HepG2 (cell line): ENCODE measurements around the gene NEAT1. TPM values are rescaled to one million over a fixed set of nuclear protein-coding genes. Genes with fewer than 3 reads are reported as not detected.

Experiments
- ATAC-seq: fragments of 200-7000 bp; cut with Tn5 transposase; 3 replicates; pipeline ENCODE4 v1.9.1; 2020; ENCODE audit warnings: mild to moderate bottlenecking, moderate library complexity
- BruUV-seq: library from RNA; stranded (reverse); fragments of 400-500 nt; replicated peaks from 2 replicates; lab custom pipeline; 2021; lab: Mats Ljungman, UMichigan
- CTCF ChIA-PET: fragments of 300-600 bp; formaldehyde crosslinking; extraction: SDS; loops from one replicate; lab custom pipeline; 2021; ENCODE audit warnings: low total read pairs, inconsistent platforms, low intra/inter-chr PET ratio; lab: Yijun Ruan, JAX
- POLR2A ChIA-PET: fragments of 350-600 bp; sonication (Branson Sonifier 250); formaldehyde crosslinking; loops from one replicate; lab custom pipeline; 2020; ENCODE audit warnings: antibody characterized with exemption, inconsistent platforms; lab: Yijun Ruan, JAX
- DNase-seq: peaks from one replicate; pipeline ENCODE4 v3.0.0-alpha.2; 2015; ENCODE audit warnings: low spot score
- FAIRE-seq: peaks from 3 replicates; lab custom pipeline; 2011; peaks lifted over from hg19 to GRCh38; lab: Jason Lieb, UNC
- H2AFZ ChIP-seq: one replicate; pipeline ENCODE4 v1.6.1; 2011; ENCODE audit warnings: low read length, inconsistent platforms
- H3K27ac ChIP-seq: fragments of 300-600 bp; 3 replicates; pipeline ENCODE4 v1.8.0; 2011; ENCODE audit warnings: mixed run types, mild to moderate bottlenecking, mixed read lengths, low read length, inconsistent platforms; ENCODE audit not compliant: insufficient read depth; ENCODE audit errors: extremely low read length
- H3K27me3 ChIP-seq, 2 experiments: fragments of 200-600 bp in 1 of 2; 2 replicates in 1 of 2; 3 replicates in 1 of 2; pipeline versions ENCODE4 v1.6.0 to v1.8.0; 2011; ENCODE audit warnings: low read length in 2 of 2, mild to moderate bottlenecking in 2 of 2, moderate library complexity in 2 of 2, inconsistent platforms in 1 of 2; ENCODE audit not compliant: insufficient read depth in 2 of 2, control insufficient read depth in 1 of 2
- H3K36me3 ChIP-seq, 2 experiments: fragments of 200-600 bp in 1 of 2; replicated peaks in 1 of 2; 2 replicates in 1 of 2; 3 replicates in 1 of 2; pipeline versions ENCODE4 v1.5.1 to v1.8.0; 2011; ENCODE audit warnings: low read length in 2 of 2, inconsistent platforms in 1 of 2; ENCODE audit not compliant: insufficient read depth in 2 of 2, control insufficient read depth in 1 of 2
- H3K4me1 ChIP-seq: 2 replicates; pipeline ENCODE4 v1.5.1; 2012; ENCODE audit warnings: low read length, inconsistent platforms; ENCODE audit not compliant: insufficient read depth
- H3K4me2 ChIP-seq: 2 replicates; pipeline ENCODE4 v1.6.0; 2011; ENCODE audit warnings: low read depth, low read length, inconsistent platforms
- H3K4me3 ChIP-seq, 3 experiments: fragments of 200-600 bp in 1 of 3; sonication (generic), shearing (Covaris generic) in 1 of 3; replicated peaks in 1 of 3; 2 replicates each; pipeline ENCODE4 v1.5.1; 2011 to 2016; ENCODE audit warnings: low read length in 3 of 3, inconsistent platforms in 2 of 3, low read depth in 2 of 3, mild to moderate bottlenecking in 2 of 3, control low read depth in 1 of 3, mixed read lengths in 1 of 3; ENCODE audit not compliant: insufficient read depth in 1 of 3
- H3K79me2 ChIP-seq: one replicate; pipeline ENCODE4 v1.6.1; 2011; ENCODE audit warnings: low read length, inconsistent platforms; ENCODE audit not compliant: insufficient read depth
- H3K9ac ChIP-seq: 2 replicates; pipeline ENCODE4 v1.6.0; 2011; ENCODE audit warnings: mild to moderate bottlenecking, low read depth, low read length, inconsistent platforms; ENCODE audit not compliant: insufficient read depth
- H3K9me3 ChIP-seq: 2 replicates; pipeline ENCODE4 v1.5.1; 2012; ENCODE audit warnings: mild to moderate bottlenecking, low read length
- H4K20me1 ChIP-seq: 2 replicates; pipeline ENCODE4 v1.6.0; 2011; ENCODE audit warnings: inconsistent platforms, mild to moderate bottlenecking, low read length, moderate library complexity; ENCODE audit not compliant: insufficient read depth
- CHCHD3 ChIP-seq: sonication (generic); formaldehyde crosslinking; IDR thresholded peaks from 2 replicates; pipeline ENCODE4 v1.8.0; 2022; ENCODE audit warnings: mild to moderate bottlenecking, missing genetic modification reagents, moderate library complexity
- DNMT1 ChIP-seq: sonication (generic); formaldehyde crosslinking; IDR thresholded peaks from 2 replicates; pipeline ENCODE4 v1.5.1; 2020; ENCODE audit warnings: mild to moderate bottlenecking, missing genetic modification reagents
- HCFC1 ChIP-seq: fragments of 150-350 bp; IDR thresholded peaks from 2 replicates; pipeline ENCODE4 v1.6.1; 2014; ENCODE audit warnings: low read depth, low read length
- HMG20B ChIP-seq: conservative IDR thresholded peaks from 2 replicates; pipeline ENCODE4 v1.6.1; 2016; ENCODE audit warnings: missing genetic modification reagents, missing compliant biosample characterization
- JARID2 ChIP-seq: sonication (generic); formaldehyde crosslinking; IDR thresholded peaks from 2 replicates; pipeline ENCODE4 v1.8.1; 2023; ENCODE audit warnings: missing genetic modification reagents, inconsistent platforms; ENCODE audit not compliant: insufficient replicate concordance
- JDP2 ChIP-seq: sonication (generic); formaldehyde crosslinking; IDR thresholded peaks from 2 replicates; pipeline ENCODE4 v1.8.1; 2022; ENCODE audit warnings: missing genetic modification reagents, borderline replicate concordance
- MATR3 ChIP-seq: sonication (generic); formaldehyde crosslinking; IDR thresholded peaks from 2 replicates; pipeline ENCODE4 v1.4.0; 2020; ENCODE audit warnings: missing genetic modification reagents
- NFE2L1 ChIP-seq: sonication (generic); formaldehyde crosslinking; IDR thresholded peaks from 2 replicates; pipeline ENCODE4 v1.4.0; 2020; ENCODE audit warnings: missing genetic modification reagents, mild to moderate bottlenecking, borderline replicate concordance
- POLR2AphosphoS2 ChIP-seq: IDR thresholded peaks from 2 replicates; pipeline ENCODE4 v1.6.1; 2011; ENCODE audit warnings: low read depth, low read length, improper control_type of control experiment
- PPARG ChIP-seq: conservative IDR thresholded peaks from 2 replicates; pipeline ENCODE4 v1.6.1; 2016; ENCODE audit warnings: missing biosample characterization, missing genetic modification reagents
- SOX5 ChIP-seq: IDR thresholded peaks from 2 replicates; pipeline ENCODE4 v1.6.1; 2016; ENCODE audit warnings: borderline replicate concordance
- U2AF1 ChIP-seq: fragments of 200-400 bp; formaldehyde crosslinking; optimal IDR thresholded peaks from 2 replicates; pipeline ENCODE3; 2017; ENCODE audit warnings: mild to moderate bottlenecking, low read depth, low read length
- ZKSCAN8 ChIP-seq: IDR thresholded peaks from 2 replicates; pipeline ENCODE4 v1.6.1; 2016; ENCODE audit warnings: borderline replicate concordance, missing genetic modification reagents, missing compliant biosample characterization
- ZNF224 ChIP-seq: sonication (generic); formaldehyde crosslinking; IDR thresholded peaks from 2 replicates; pipeline ENCODE4 v1.5.0; 2020; ENCODE audit warnings: mild to moderate bottlenecking, missing genetic modification reagents
- ZNF781 ChIP-seq: sonication (generic); formaldehyde crosslinking; IDR thresholded peaks from 2 replicates; pipeline ENCODE4 v1.5.1; 2020; ENCODE audit warnings: borderline replicate concordance, mild to moderate bottlenecking, missing genetic modification reagents; ENCODE audit errors: not compliant biosample characterization
- ZNF839 ChIP-seq: sonication (generic); formaldehyde crosslinking; IDR thresholded peaks from 2 replicates; pipeline ENCODE4 v1.4.0; 2020; ENCODE audit warnings: missing genetic modification reagents, mild to moderate bottlenecking, borderline replicate concordance
- WGBS: methylation state at CpG from one replicate; pipeline ENCODE4 v1.1.6; 2017; ENCODE audit warnings: low lambda C conversion rate; 5-methylcytosine and 5-hydroxymethylcytosine counted together
- in situ Hi-C: cut with HindIII; loops from 2 replicates; pipeline ENCODE4 v1.10.0; 2017; ENCODE audit warnings: low pct_unique_long_range_greater_than_20kb; ENCODE audit not compliant: extremely low pct_ligation_motif_present
- intact Hi-C: fragments of 100-400 bp; cut with micrococcal nuclease; formaldehyde crosslinking; loops from one replicate; pipeline ENCODE4 v1.10.0; 2022; ENCODE audit not compliant: unreplicated experiment
- polyA plus RNA-seq, 8 experiments: library from polyadenylated mRNA; depleted of rRNA in 3 of 8; stranded (reverse) in 7 of 8; unstranded in 1 of 8; fragments of >200 nt; fragmentation: Illumina TruSeq in 4 of 8; extraction: Trizol in 4 of 8; gene quantifications; 2 replicates each; pipeline versions ENCODE4 v1.2.1 to v1.2.3, GENCODE V29; 2011 to 2016; ENCODE audit warnings: low read depth in 4 of 8, missing spikeins in 1 of 8, mixed read lengths in 1 of 8; ENCODE audit not compliant: insufficient read depth in 1 of 8
- total RNA-seq, 5 experiments: library from RNA; depleted of rRNA; stranded (reverse); fragments of >200 nt; fragmentation: Illumina TruSeq; extraction: Trizol; gene quantifications; 2 replicates each; pipeline ENCODE4 v1.2.3, GENCODE V29; 2016; ENCODE audit warnings: low read depth in 1 of 5
- TF ChIP-seq, protein P1 (sequence below): sonication (generic); formaldehyde crosslinking; IDR thresholded peaks from 2 replicates; pipeline ENCODE4 v1.4.0; 2020; ENCODE audit warnings: missing genetic modification reagents
- TF ChIP-seq, protein P2 (sequence below): sonication (generic); formaldehyde crosslinking; IDR thresholded peaks from 2 replicates; pipeline ENCODE4 v1.8.1; 2023; ENCODE audit warnings: missing genetic modification reagents, mild to moderate bottlenecking, borderline replicate concordance
- TF ChIP-seq, protein P3 (sequence below): sonication (generic); formaldehyde crosslinking; IDR thresholded peaks from 2 replicates; pipeline ENCODE4 v1.5.0; 2020; ENCODE audit warnings: missing genetic modification reagents
- TF ChIP-seq, protein P4 (sequence below): sonication (generic); formaldehyde crosslinking; IDR thresholded peaks from 2 replicates; pipeline ENCODE4 v1.8.0; 2022; ENCODE audit warnings: missing genetic modification reagents, low read depth, mild to moderate bottlenecking, borderline replicate concordance

The NEAT1 gene
- total and polyA plus RNA-seq, 2 of the 13 experiments (the other 11 are each of a cell fraction or from before 2014, with no cell fraction given): 20.5 to 41.2 TPM

DNA sequence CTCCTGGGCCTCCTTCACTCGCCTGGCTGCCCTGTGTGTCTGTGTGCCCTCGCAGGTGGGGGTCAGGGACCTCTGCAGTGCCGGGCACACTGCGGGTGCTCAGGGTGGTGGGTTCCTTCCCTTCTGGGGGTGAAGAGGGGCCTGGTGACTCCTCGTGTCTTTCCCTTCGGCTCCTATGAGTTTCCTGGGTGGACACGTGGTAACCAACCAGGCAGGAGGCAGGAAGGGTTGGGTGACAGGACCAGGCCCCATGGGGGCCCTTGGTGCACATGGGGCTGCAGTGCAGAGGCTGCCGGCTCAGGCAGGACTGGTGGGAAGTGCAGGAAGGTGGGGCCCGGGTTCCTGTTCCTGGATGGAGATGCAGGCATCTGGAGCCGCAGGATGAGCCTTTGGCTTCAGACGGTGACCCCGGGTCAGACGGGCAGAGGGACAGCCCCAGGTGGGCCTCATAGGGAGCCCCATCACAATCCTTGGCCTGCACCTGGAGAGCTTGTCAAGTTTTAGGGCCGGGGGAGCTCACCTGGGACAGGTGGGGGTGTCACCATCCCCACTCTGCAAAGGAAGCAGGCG, 26.6 kb upstream of the NEAT1 start:
- BruUV-seq: no TSS peak
- H3K27me3 ChIP-seq: no peaks in the 10 kb centered on the region
- no peak overlapping the region for H3K9ac ChIP-seq
- CTCF ChIA-PET: no interaction called here
- peaks cover 16 to 21% of the 10 kb centered on the region in 2 experiments; a peak in 3 of 5 replicates for H3K36me3 ChIP-seq
- no peaks in the 10 kb centered on the region for H3K9me3 ChIP-seq
- no peaks in the 10 kb centered on the region for H3K79me2 ChIP-seq
- intact Hi-C loops: no loop called here
- H3K27ac ChIP-seq: no peak overlapping the region
- H3K4me3 ChIP-seq: no peak overlapping the region
- H4K20me1 ChIP-seq: no peaks in the 10 kb centered on the region
- in situ Hi-C loops: no loop called here
- FAIRE-seq (no peak), ATAC-seq (no peak), DNase-seq (no peak)
- H3K4me1 ChIP-seq: no peaks in the 10 kb centered on the region; the same call in 1 of the 2 replicates
- POLR2A ChIA-PET: no interaction called here
- no peak overlapping the region for H2AFZ ChIP-seq
- no peak overlapping the region for H3K4me2 ChIP-seq
- no peak for TF ChIP-seq NFE2L1 (CRISPR knock-in tag)
- no peak for TF ChIP-seq SOX5 (CRISPR knock-in tag)
- TF ChIP-seq POLR2AphosphoS2: no peak
- no peak for TF ChIP-seq PPARG
- no peak for TF ChIP-seq DNMT1 (CRISPR knock-in tag)
- TF ChIP-seq ZNF839 (CRISPR knock-in tag): no peak
- TF ChIP-seq CHCHD3: no peak
- no peak for TF ChIP-seq ZNF781 (CRISPR knock-in tag)
- TF ChIP-seq, protein P1, sequence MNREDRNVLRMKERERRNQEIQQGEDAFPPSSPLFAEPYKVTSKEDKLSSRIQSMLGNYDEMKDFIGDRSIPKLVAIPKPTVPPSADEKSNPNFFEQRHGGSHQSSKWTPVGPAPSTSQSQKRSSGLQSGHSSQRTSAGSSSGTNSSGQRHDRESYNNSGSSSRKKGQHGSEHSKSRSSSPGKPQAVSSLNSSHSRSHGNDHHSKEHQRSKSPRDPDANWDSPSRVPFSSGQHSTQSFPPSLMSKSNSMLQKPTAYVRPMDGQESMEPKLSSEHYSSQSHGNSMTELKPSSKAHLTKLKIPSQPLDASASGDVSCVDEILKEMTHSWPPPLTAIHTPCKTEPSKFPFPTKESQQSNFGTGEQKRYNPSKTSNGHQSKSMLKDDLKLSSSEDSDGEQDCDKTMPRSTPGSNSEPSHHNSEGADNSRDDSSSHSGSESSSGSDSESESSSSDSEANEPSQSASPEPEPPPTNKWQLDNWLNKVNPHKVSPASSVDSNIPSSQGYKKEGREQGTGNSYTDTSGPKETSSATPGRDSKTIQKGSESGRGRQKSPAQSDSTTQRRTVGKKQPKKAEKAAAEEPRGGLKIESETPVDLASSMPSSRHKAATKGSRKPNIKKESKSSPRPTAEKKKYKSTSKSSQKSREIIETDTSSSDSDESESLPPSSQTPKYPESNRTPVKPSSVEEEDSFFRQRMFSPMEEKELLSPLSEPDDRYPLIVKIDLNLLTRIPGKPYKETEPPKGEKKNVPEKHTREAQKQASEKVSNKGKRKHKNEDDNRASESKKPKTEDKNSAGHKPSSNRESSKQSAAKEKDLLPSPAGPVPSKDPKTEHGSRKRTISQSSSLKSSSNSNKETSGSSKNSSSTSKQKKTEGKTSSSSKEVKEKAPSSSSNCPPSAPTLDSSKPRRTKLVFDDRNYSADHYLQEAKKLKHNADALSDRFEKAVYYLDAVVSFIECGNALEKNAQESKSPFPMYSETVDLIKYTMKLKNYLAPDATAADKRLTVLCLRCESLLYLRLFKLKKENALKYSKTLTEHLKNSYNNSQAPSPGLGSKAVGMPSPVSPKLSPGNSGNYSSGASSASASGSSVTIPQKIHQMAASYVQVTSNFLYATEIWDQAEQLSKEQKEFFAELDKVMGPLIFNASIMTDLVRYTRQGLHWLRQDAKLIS: no peak
- no peak for TF ChIP-seq ZKSCAN8 (CRISPR knock-in tag)
- no peak for TF ChIP-seq JARID2 (CRISPR knock-in tag)
- TF ChIP-seq JDP2 (CRISPR knock-in tag): no peak
- no peak for TF ChIP-seq HCFC1
- TF ChIP-seq, protein P2, sequence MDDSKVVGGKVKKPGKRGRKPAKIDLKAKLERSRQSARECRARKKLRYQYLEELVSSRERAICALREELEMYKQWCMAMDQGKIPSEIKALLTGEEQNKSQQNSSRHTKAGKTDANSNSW (CRISPR knock-in tag): no peak
- no peak for TF ChIP-seq U2AF1
- TF ChIP-seq, protein P3, sequence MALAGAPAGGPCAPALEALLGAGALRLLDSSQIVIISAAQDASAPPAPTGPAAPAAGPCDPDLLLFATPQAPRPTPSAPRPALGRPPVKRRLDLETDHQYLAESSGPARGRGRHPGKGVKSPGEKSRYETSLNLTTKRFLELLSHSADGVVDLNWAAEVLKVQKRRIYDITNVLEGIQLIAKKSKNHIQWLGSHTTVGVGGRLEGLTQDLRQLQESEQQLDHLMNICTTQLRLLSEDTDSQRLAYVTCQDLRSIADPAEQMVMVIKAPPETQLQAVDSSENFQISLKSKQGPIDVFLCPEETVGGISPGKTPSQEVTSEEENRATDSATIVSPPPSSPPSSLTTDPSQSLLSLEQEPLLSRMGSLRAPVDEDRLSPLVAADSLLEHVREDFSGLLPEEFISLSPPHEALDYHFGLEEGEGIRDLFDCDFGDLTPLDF: no peak
- TF ChIP-seq MATR3: no peak
- TF ChIP-seq HMG20B (CRISPR knock-in tag): no peak
- TF ChIP-seq, protein P4, sequence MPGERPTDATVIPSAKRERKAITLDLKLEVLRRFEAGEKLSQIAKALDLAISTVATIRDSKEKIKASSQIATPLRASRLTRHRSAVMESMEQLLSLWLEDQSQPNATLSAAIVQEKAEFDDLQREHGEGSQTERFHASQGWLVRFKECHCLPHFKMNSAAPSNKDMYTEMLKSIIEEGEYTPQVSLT (CRISPR knock-in tag): no peak
- no peak for TF ChIP-seq ZNF224 (CRISPR knock-in tag)
- 80% methylated on average over 1 of the region's 15 CpGs for WGBS
